ENCODE measurements around the gene CAP1. TPM values are rescaled to one million over a fixed set of nuclear protein-coding genes. Genes with fewer than 3 reads are reported as not detected.

The CAP1 gene
- total and polyA plus RNA-seq, 10 of the 15 experiments (the other 5 are each of a cell fraction or from before 2014, with no cell fraction given): 360 to 500 (median 431) TPM

GRCh38 chr1:40024671-40025070 is 15.9 kb upstream of the CAP1 start:
- in situ Hi-C loops (cut with MboI): no loop called here
- Histone ChIP-seq H4K20me1 (ENCODE audit: control insufficient read depth, insufficient read depth) (no peaks in the 10 kb centered on the region), H3K27me3 (replicated peaks in 1 of 2; ENCODE audit: control insufficient read depth in 2 of 2, insufficient read depth in 2 of 2, low read length in 1 of 2) (no peaks in the 10 kb centered on the region), H3K36me3 (ENCODE audit: control insufficient read depth in 2 of 2, insufficient read depth in 2 of 2, low read length in 1 of 2) (no peaks in the 10 kb centered on the region), H2AFZ (ENCODE audit: control insufficient read depth, low read depth, low read length) (no peak overlapping the region), H3K9me3 (replicated peaks; ENCODE audit: control insufficient read depth, insufficient read depth, low read length) (peaks cover 8% of the 10 kb centered on the region), H3K4me3 (no peak overlapping the region), H3K79me2 (ENCODE audit: control insufficient read depth, insufficient read depth, low read length) (no peaks in the 10 kb centered on the region), H3K4me1 (ENCODE audit: control insufficient read depth, insufficient read depth, low read length) (peaks cover 8% of the 10 kb centered on the region), H3K4me2 (ENCODE audit: control insufficient read depth, insufficient read depth) (no peak overlapping the region), H3K27ac (ENCODE audit: control insufficient read depth, insufficient read depth) (no peak overlapping the region), H3K9ac (ENCODE audit: control insufficient read depth, insufficient read depth, low read length) (no peak overlapping the region)
- DNase-seq (ENCODE audit: low read depth, low spot score) (no peak), ATAC-seq (no peak), FAIRE-seq (no peak)
- no TSS peak for BruUV-seq (replicated peaks)
- intact Hi-C loops (cut with micrococcal nuclease; ENCODE audit: unreplicated experiment): no loop called here
- SMC1A ChIA-PET (ENCODE audit: uncharacterized antibody, unreplicated experiment): interaction anchor here (1.0 to 1.4 kb wide), 2 partner anchors 51 to 101 kb away, joined by 3 to 4 read pairs; no protein-coding TSS in a partner anchor
- CTCF ChIA-PET: interaction anchor here (0.6 to 2.8 kb wide), 3 partner anchors 33 to 120 kb away, joined by 3 to 14 read pairs (median 3); no protein-coding TSS in a partner anchor
- POLR2A ChIA-PET: interaction anchor here (1.4 kb wide), 1 partner anchor 66 kb away, joined by 3 read pairs; no protein-coding TSS in a partner anchor
- RAD21 ChIA-PET (ENCODE audit: unreplicated experiment): interaction anchor here (0.6 kb wide), 1 partner anchor 8 kb away, joined by 3 read pairs; no protein-coding TSS in a partner anchor
- WGBS (ENCODE audit: insufficient coverage, insufficient replicate concordance, low lambda C conversion rate, missing lambda C conversion rate): 59% methylated on average over 2 of the region's 2 CpGs
- TF ChIP-seq RBBP5 (conservative IDR thresholded peaks at IDR 0.05) (no peak), SMAD1 (IDR thresholded peaks at IDR 0.05; ENCODE audit: low read depth, partially characterized antibody) (no peak), ESRRA (IDR thresholded peaks at IDR 0.05; ENCODE audit: low read length) (no peak), MXI1 (IDR thresholded peaks at IDR 0.05; ENCODE audit: low read depth, low read length) (no peak), REST (IDR thresholded peaks at IDR 0.05; ENCODE audit: low read depth, low read length) (no peak), CHD1 (IDR thresholded peaks at IDR 0.05; ENCODE audit: low read depth, low read length) (no peak), POU2F2 (IDR thresholded peaks at IDR 0.05; ENCODE audit: borderline replicate concordance, low read depth, low read length) (no peak), SREBF2 (IDR thresholded peaks at IDR 0.05; ENCODE audit: low read length) (no peak), FOS (IDR thresholded peaks at IDR 0.05; ENCODE audit: borderline replicate concordance, extremely low read depth, insufficient read length) (no peak), ZNF687 (IDR thresholded peaks at IDR 0.05) (no peak), ZNF384 (IDR thresholded peaks at IDR 0.05; ENCODE audit: borderline replicate concordance, low read depth, low read length) (no peak), RELA (IDR thresholded peaks at IDR 0.05; ENCODE audit: borderline replicate concordance, partially characterized antibody) (no peak), TCF12 (IDR thresholded peaks at IDR 0.05; ENCODE audit: low read depth, low read length) (no peak), BACH1 (IDR thresholded peaks at IDR 0.05; ENCODE audit: borderline replicate concordance) (no peak), MYC (IDR thresholded peaks at IDR 0.05; ENCODE audit: insufficient read depth, insufficient read length, insufficient replicate concordance, low read length, severe bottlenecking) (no peak)
- TF ChIP-seq, protein P1, sequence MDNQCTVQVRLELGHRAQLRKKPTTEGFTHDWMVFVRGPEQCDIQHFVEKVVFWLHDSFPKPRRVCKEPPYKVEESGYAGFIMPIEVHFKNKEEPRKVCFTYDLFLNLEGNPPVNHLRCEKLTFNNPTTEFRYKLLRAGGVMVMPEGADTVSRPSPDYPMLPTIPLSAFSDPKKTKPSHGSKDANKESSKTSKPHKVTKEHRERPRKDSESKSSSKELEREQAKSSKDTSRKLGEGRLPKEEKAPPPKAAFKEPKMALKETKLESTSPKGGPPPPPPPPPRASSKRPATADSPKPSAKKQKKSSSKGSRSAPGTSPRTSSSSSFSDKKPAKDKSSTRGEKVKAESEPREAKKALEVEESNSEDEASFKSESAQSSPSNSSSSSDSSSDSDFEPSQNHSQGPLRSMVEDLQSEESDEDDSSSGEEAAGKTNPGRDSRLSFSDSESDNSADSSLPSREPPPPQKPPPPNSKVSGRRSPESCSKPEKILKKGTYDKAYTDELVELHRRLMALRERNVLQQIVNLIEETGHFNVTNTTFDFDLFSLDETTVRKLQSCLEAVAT (IDR thresholded peaks at IDR 0.05): no peak
